HG02885 (cell line): ENCODE data around the gene CCZ1B.
"Not testable (repeated sequence)": the region's sequence is repeated elsewhere in the genome, so short reads cannot be mapped to it uniquely, and the experiment has no call there.

Experiments
- ATAC-seq: cut with Tn5 transposase; IDR thresholded peaks from one replicate; pipeline ENCODE4 v1.9.1; 2021; ENCODE audit warnings: mild to moderate bottlenecking; ENCODE audit not compliant: unreplicated experiment, poor library complexity

Gene CCZ1B

GRCh38 chr7:6833636-6834035 lies 7.6 kb upstream of the CCZ1B start:
- no peak for ATAC-seq

- no peak for ATAC-seq
Measured at GRCh38 chr7:6831018-6831725, 5.1 kb upstream of the CCZ1B start.

GRCh38 chr7:6830026-6830425 lies 4.0 kb upstream of the CCZ1B start:
- not testable (repeated sequence) for ATAC-seq

GRCh38 chr7:6829616-6830015 lies 3.5 kb upstream of the CCZ1B start:
- ATAC-seq: not testable (repeated sequence)

- ATAC-seq: not testable (repeated sequence)
Measured at GRCh38 chr7:6827180-6827579, 1.1 kb upstream of the CCZ1B start.

- ATAC-seq: peak; percentile 64
Measured at GRCh38 chr7:6825236-6826125, 594 bp downstream of the CCZ1B start.

- ATAC-seq: not testable (repeated sequence)
Measured at GRCh38 chr7:6821622-6822021, 4.5 kb downstream of the CCZ1B start.

GRCh38 chr7:6815470-6815869 lies 10.6 kb downstream of the CCZ1B start:
- not testable (repeated sequence) for ATAC-seq

GRCh38 chr7:6813011-6813410 lies 13.1 kb downstream of the CCZ1B start:
- ATAC-seq: not testable (repeated sequence)

GRCh38 chr7:6807959-6808358 lies 18.1 kb downstream of the CCZ1B start:
- ATAC-seq: not testable (repeated sequence)

- not testable (repeated sequence) for ATAC-seq
Measured at GRCh38 chr7:6807393-6807918, 18.6 kb downstream of the CCZ1B start.

GRCh38 chr7:6800331-6800730 lies 25.7 kb downstream of the CCZ1B start:
- ATAC-seq: not testable (repeated sequence)

- not testable (repeated sequence) for ATAC-seq
Measured at GRCh38 chr7:6799887-6800286, 26.2 kb downstream of the CCZ1B start.

GRCh38 chr7:6798047-6798446 lies 28.0 kb downstream of the CCZ1B start:
- not testable (repeated sequence) for ATAC-seq

GRCh38 chr7:6797218-6797617 lies 28.9 kb downstream of the CCZ1B start:
- not testable (repeated sequence) for ATAC-seq

GRCh38 chr7:6794276-6794675 lies 31.8 kb downstream of the CCZ1B start:
- ATAC-seq: not testable (repeated sequence)

GRCh38 chr7:6792113-6792872 lies 33.8 kb downstream of the CCZ1B start:
- not testable (repeated sequence) for ATAC-seq

GRCh38 chr7:6789353-6789752 lies 36.7 kb downstream of the CCZ1B start:
- not testable (repeated sequence) for ATAC-seq

- not testable (repeated sequence) for ATAC-seq
Measured at GRCh38 chr7:6781581-6781980, 44.5 kb downstream of the CCZ1B start.

GRCh38 chr7:6761186-6761585 lies 64.9 kb downstream of the CCZ1B start:
- not testable (repeated sequence) for ATAC-seq
